Right renal pelvis (tissue), 4 donors: ENCODE data around the gene SLAMF8. TPM values are rescaled to one million over a fixed set of nuclear protein-coding genes. Genes with fewer than 3 reads are reported as not detected.
A peak's percentile ranks its signal among the peaks of the same experiment; 100 is the strongest.

ENCODE experiments used
- DNase-seq, 4 donors: peaks; one replicate each; pipeline ENCODE4 v3.0.0-alpha.2; 2013; ENCODE audit warnings: low read depth in 4 of 4, low spot score in 3 of 4, missing footprints in 1 of 4
- polyA plus RNA-seq, 4 donors: library from polyadenylated mRNA; unstranded; fragments of 120-200 nt; gene quantifications; one replicate each; pipeline ENCODE4 v1.2.1, GENCODE V29; 2013; ENCODE audit not compliant: insufficient read length in 4 of 4

SLAMF8 gene
- polyA plus RNA-seq, 4 donors = 0.62 to 0.82 (median 0.72) TPM

GRCh38 chr1:159868766-159869165 lies 42.1 kb downstream of the SLAMF8 start:
- DNase-seq = no peak

GRCh38 chr1:159869173-159869572 lies 42.5 kb downstream of the SLAMF8 start:
- no peak for DNase-seq

GRCh38 chr1:159869607-159870006 lies 42.9 kb downstream of the SLAMF8 start:
- no peak for DNase-seq

GRCh38 chr1:159870704-159871103 lies 44.0 kb downstream of the SLAMF8 start:
- DNase-seq = no peak

GRCh38 chr1:159872891-159873290 lies 46.2 kb downstream of the SLAMF8 start:
- no peak for DNase-seq

GRCh38 chr1:159873530-159874143 lies 47.0 kb downstream of the SLAMF8 start:
- no peak for DNase-seq

- DNase-seq = no peak
These were observed 51.2 kb downstream of the SLAMF8 start for GRCh38 chr1:159877695-159878444.

GRCh38 chr1:159879136-159879535 lies 52.5 kb downstream of the SLAMF8 start:
- DNase-seq = no peak

- no peak for DNase-seq
These were observed 53.3 kb downstream of the SLAMF8 start for GRCh38 chr1:159879977-159880376.

GRCh38 chr1:159880430-159880829 lies 53.8 kb downstream of the SLAMF8 start:
- no peak for DNase-seq

- DNase-seq = peak in 2 of 4 donors; percentile 63 to 68
These were observed 55.2 kb downstream of the SLAMF8 start for GRCh38 chr1:159881622-159882526.

- no peak for DNase-seq
These were observed 55.8 kb downstream of the SLAMF8 start for GRCh38 chr1:159882527-159882862.

GRCh38 chr1:159883134-159883533 lies 56.5 kb downstream of the SLAMF8 start:
- no peak for DNase-seq

GRCh38 chr1:159884296-159884695 lies 57.6 kb downstream of the SLAMF8 start:
- no peak for DNase-seq

Other genes with a start within 250 kb of the SLAMF8 start
- gene APCS, start 239.0 kb upstream of the SLAMF8 start, polyA plus RNA-seq = not detected
- gene CRP, start 112.3 kb upstream of the SLAMF8 start, polyA plus RNA-seq = not detected
- gene DUSP23, start 45.9 kb upstream of the SLAMF8 start, polyA plus RNA-seq = 10 to 100 TPM; 28.5 to 41.3 (median 31.8) TPM
- under 1 TPM; 0.19 to 0.58 (median 0.30) TPM for gene FCRL6, start 24.5 kb upstream of the SLAMF8 start, polyA plus RNA-seq
- under 1 TPM; 0.13 to 0.65 (median 0.38) TPM for gene VSIG8, start 35.8 kb downstream of the SLAMF8 start, polyA plus RNA-seq
- 1 to 10 TPM; 2.6 to 3.5 (median 3.3) TPM for gene CFAP45, start 73.3 kb downstream of the SLAMF8 start, polyA plus RNA-seq
- gene TAGLN2, start 98.6 kb downstream of the SLAMF8 start, polyA plus RNA-seq = 100 to 1,000 TPM; 123 to 160 (median 142) TPM
- gene IGSF9, start 118.7 kb downstream of the SLAMF8 start, polyA plus RNA-seq = 10 to 100 TPM; 13.4 to 18.7 (median 15.5) TPM
- gene SLAMF9, start 127.4 kb downstream of the SLAMF8 start, polyA plus RNA-seq = not detected
- gene PIGM, start 205.1 kb downstream of the SLAMF8 start, polyA plus RNA-seq = 10 to 100 TPM; 11.4 to 14.6 (median 14.0) TPM
- 10 to 100 TPM; 24.5 to 33.1 (median 30.7) TPM for gene KCNJ10, start 243.3 kb downstream of the SLAMF8 start, polyA plus RNA-seq